ENCODE data around the gene ISG20. TPM values are rescaled to one million over a fixed set of nuclear protein-coding genes. Genes with fewer than 3 reads are reported as not detected.

The ISG20 gene
- total RNA-seq, 1 experiment from 2014 or later: 75.6 TPM

- BruUV-seq (replicated peaks): no TSS peak
- Mint-ChIP-seq H3K27me3 (ENCODE audit: unreplicated experiment) (peaks cover 38% of the 10 kb centered on the region), H3K4me3 (ENCODE audit: low read depth, unreplicated experiment) (no peak overlapping the region), H3K27ac (ENCODE audit: unreplicated experiment) (no peak overlapping the region), H3K36me3 (ENCODE audit: insufficient read depth, unreplicated experiment) (peaks cover 9% of the 10 kb centered on the region), H3K4me1 (ENCODE audit: low read depth, unreplicated experiment) (peaks cover 35% of the 10 kb centered on the region), H3K9me3 (ENCODE audit: low read depth, unreplicated experiment) (no peaks in the 10 kb centered on the region)
- no peak for TF ChIP-seq CTCF (IDR thresholded peaks at IDR 0.05; ENCODE audit: unreplicated experiment)
- intact Hi-C loops (cut with micrococcal nuclease; ENCODE audit: unreplicated experiment): loop anchor here (5.0 kb wide), 1 partner anchor 66 kb away; the partner anchor contains the start of gene DET1
- CTCF ChIA-PET: no interaction called here
- DNase-seq: no peak
Measured at GRCh38 chr15:88613074-88613944, 25.5 kb upstream of the ISG20 start.

- H3K4me3 Mint-ChIP-seq (ENCODE audit: low read depth, unreplicated experiment): peak overlapping the region; percentile 20
- DNase-seq: peak; percentile 62
- intact Hi-C loops (cut with micrococcal nuclease; ENCODE audit: unreplicated experiment): loop anchor here (2.0 kb wide), 1 partner anchor 149 kb away; the partner anchor contains the start of genes MRPL46 and MRPS11
- BruUV-seq (replicated peaks): no TSS peak
- H3K36me3 Mint-ChIP-seq (ENCODE audit: insufficient read depth, unreplicated experiment): peaks cover 10% of the 10 kb centered on the region
- CTCF ChIA-PET: interaction anchor here (0.6 to 2.5 kb wide), 5 partner anchors 11 to 148 kb away, joined by 3 to 10 read pairs (median 3); partner anchors contain the start of genes ISG20, MRPL46 and MRPS11
- no peaks in the 10 kb centered on the region for H3K9me3 Mint-ChIP-seq (ENCODE audit: low read depth, unreplicated experiment)
- H3K27me3 Mint-ChIP-seq (ENCODE audit: unreplicated experiment): peaks cover 16% of the 10 kb centered on the region
- TF ChIP-seq CTCF (IDR thresholded peaks at IDR 0.05; ENCODE audit: unreplicated experiment): no peak
- H3K27ac Mint-ChIP-seq (ENCODE audit: unreplicated experiment): peak overlapping the region; percentile 75
- peaks cover 35% of the 10 kb centered on the region for H3K4me1 Mint-ChIP-seq (ENCODE audit: low read depth, unreplicated experiment)
Measured at GRCh38 chr15:88615303-88616107, 23.3 kb upstream of the ISG20 start.

- no peak for TF ChIP-seq CTCF (IDR thresholded peaks at IDR 0.05; ENCODE audit: unreplicated experiment)
- Mint-ChIP-seq H3K4me1 (ENCODE audit: low read depth, unreplicated experiment) (peaks cover 35% of the 10 kb centered on the region), H3K9me3 (ENCODE audit: low read depth, unreplicated experiment) (no peaks in the 10 kb centered on the region), H3K36me3 (ENCODE audit: insufficient read depth, unreplicated experiment) (peaks cover 18% of the 10 kb centered on the region), H3K4me3 (ENCODE audit: low read depth, unreplicated experiment) (no peak overlapping the region), H3K27me3 (ENCODE audit: unreplicated experiment) (peaks cover 9% of the 10 kb centered on the region), H3K27ac (ENCODE audit: unreplicated experiment) (peak overlapping the region; percentile 75)
- no TSS peak for BruUV-seq (replicated peaks)
- intact Hi-C loops (cut with micrococcal nuclease; ENCODE audit: unreplicated experiment): no loop called here
- CTCF ChIA-PET: interaction anchor here (2.5 kb wide), 1 partner anchor 149 kb away, joined by 10 read pairs; the partner anchor contains the start of genes MRPL46 and MRPS11
- no peak for DNase-seq
Measured at GRCh38 chr15:88616240-88616639, 22.6 kb upstream of the ISG20 start.

GRCh38 chr15:88617031-88617722, 21.6 kb upstream of the ISG20 start:
- H3K27me3 Mint-ChIP-seq (ENCODE audit: unreplicated experiment): no peaks in the 10 kb centered on the region
- peaks cover 27% of the 10 kb centered on the region for H3K36me3 Mint-ChIP-seq (ENCODE audit: insufficient read depth, unreplicated experiment)
- no peaks in the 10 kb centered on the region for H3K9me3 Mint-ChIP-seq (ENCODE audit: low read depth, unreplicated experiment)
- CTCF ChIA-PET: no interaction called here
- no peak overlapping the region for H3K27ac Mint-ChIP-seq (ENCODE audit: unreplicated experiment)
- no peak for DNase-seq
- no TSS peak for BruUV-seq (replicated peaks)
- intact Hi-C loops (cut with micrococcal nuclease; ENCODE audit: unreplicated experiment): no loop called here
- H3K4me3 Mint-ChIP-seq (ENCODE audit: low read depth, unreplicated experiment): no peak overlapping the region
- peaks cover 38% of the 10 kb centered on the region for H3K4me1 Mint-ChIP-seq (ENCODE audit: low read depth, unreplicated experiment)
- TF ChIP-seq CTCF (IDR thresholded peaks at IDR 0.05; ENCODE audit: unreplicated experiment): no peak
